ENCODE data around the gene IPO13.

IPO13 gene

DNA sequence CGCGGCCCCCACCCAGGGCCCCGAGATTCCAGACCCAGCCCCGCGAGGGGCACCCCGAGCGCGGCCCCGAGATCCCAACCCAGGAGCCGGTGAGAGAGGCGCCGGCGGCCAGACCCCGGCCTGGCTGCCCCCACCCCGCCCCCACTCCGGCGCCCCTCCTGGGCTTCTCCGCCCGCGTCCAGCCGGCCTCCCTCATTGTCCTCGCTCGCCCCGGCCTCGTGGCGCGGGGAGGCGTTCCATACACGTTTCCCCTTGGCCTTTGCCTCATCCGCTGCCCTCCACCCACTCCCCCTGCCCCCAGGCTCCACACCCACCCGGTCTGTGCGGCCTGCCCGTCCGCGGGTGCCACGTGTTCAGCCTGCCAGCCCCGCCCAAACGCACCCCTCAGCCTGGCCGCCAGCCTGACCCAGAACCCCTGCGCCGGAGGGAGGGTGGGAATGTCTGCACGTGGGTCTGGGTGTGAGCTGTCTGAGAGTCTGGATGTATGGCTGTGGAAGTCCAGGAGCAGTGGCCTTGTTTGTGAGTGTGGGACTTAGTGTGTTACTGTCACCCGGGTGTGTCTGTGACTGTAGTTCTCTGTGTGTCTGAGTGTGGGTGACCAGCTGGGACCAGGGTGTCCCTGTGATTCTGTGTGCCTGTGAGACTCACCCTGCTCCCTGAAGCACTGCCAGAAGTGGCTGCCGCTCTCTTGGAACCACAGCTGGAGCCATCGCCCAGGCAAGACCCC is 32.9 kb downstream of the IPO13 start:
- H3K4me3 ChIP-seq (ENCODE audit: low read depth, low read length): peak overlapping the region; percentile 56
- in situ Hi-C loops (cut with HindIII; ENCODE audit: low sequenced_read_pairs): loop anchor here (10.0 kb wide), 1 partner anchor 45 kb away; no protein-coding TSS in a partner anchor
- peak; percentile 5 for DNase-seq (ENCODE audit: low read depth)
- TF ChIP-seq, protein P1, sequence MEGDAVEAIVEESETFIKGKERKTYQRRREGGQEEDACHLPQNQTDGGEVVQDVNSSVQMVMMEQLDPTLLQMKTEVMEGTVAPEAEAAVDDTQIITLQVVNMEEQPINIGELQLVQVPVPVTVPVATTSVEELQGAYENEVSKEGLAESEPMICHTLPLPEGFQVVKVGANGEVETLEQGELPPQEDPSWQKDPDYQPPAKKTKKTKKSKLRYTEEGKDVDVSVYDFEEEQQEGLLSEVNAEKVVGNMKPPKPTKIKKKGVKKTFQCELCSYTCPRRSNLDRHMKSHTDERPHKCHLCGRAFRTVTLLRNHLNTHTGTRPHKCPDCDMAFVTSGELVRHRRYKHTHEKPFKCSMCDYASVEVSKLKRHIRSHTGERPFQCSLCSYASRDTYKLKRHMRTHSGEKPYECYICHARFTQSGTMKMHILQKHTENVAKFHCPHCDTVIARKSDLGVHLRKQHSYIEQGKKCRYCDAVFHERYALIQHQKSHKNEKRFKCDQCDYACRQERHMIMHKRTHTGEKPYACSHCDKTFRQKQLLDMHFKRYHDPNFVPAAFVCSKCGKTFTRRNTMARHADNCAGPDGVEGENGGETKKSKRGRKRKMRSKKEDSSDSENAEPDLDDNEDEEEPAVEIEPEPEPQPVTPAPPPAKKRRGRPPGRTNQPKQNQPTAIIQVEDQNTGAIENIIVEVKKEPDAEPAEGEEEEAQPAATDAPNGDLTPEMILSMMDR (IDR thresholded peaks at IDR 0.05; ENCODE audit: low read depth, low read length, missing control alignments): no peak

DNA sequence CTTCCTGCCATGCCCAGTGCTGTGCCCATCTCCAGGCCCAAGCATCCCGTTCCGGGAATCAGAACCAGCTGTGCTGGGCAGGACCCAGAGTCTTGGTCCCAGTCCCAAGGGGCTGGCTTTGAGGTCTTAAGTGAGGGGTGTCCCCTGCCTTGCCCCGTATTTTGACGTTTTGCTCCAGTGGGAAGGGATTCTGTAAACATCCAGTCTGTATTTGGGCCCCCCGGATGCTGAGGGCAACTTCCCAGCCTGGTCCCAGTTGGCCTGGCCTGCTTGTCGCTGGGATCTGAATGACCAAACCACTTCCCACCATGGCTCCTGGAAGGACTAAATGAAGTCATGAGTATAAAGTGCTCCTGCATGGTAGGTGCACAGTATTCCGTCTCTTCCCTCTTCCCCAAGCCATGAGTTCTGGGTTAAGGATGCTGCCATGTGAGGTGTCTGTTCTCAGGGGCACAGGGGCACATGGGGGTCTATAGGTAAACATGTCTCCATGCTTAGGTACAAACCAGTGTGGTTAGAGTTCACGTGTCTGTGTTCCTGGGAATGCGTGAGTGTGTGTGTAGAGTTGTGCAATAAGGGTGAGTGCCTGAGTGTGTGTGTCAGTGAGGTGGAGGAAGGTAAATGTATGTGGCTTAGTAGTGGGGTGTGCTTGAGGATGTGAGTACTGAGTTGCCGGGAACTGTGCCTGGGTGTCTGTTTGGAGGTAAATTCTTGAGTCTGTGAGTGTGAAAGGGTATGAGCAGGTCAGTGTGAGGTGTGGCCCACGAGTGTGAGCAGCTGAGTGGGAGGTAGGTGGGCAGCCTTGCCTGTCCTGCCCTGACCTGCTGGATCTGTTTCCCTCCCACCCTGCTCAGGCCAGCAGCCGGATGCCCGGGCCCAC is 33.7 kb downstream of the IPO13 start:
- in situ Hi-C loops (cut with HindIII; ENCODE audit: low sequenced_read_pairs): no loop called here
- TF ChIP-seq, protein P1 (IDR thresholded peaks at IDR 0.05; ENCODE audit: low read depth, low read length, missing control alignments): no peak
- DNase-seq (ENCODE audit: low read depth): no peak
- H3K4me3 ChIP-seq (ENCODE audit: low read depth, low read length): peak overlapping the region; percentile 56

DNA sequence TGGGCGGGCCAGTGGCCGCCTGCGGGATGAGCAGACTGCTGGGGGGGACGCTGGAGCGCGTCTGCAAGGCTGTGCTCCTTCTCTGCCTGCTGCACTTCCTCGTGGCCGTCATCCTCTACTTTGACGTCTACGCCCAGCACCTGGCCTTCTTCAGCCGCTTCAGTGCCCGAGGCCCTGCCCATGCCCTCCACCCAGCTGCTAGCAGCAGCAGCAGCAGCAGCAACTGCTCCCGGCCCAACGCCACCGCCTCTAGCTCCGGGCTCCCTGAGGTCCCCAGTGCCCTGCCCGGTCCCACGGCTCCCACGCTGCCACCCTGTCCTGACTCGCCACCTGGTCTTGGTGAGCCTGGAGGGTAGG is 34.4 kb downstream of the IPO13 start:
- DNase-seq (ENCODE audit: low read depth): no peak
- H3K4me3 ChIP-seq (ENCODE audit: low read depth, low read length): no peak overlapping the region
- in situ Hi-C loops (cut with HindIII; ENCODE audit: low sequenced_read_pairs): no loop called here
- TF ChIP-seq, protein P1 (IDR thresholded peaks at IDR 0.05; ENCODE audit: low read depth, low read length, missing control alignments): no peak

GRCh38 chr1:43981636-43982035 is 34.9 kb downstream of the IPO13 start:
- no peak overlapping the region for H3K4me3 ChIP-seq (ENCODE audit: low read depth, low read length)
- TF ChIP-seq, protein P1 (IDR thresholded peaks at IDR 0.05; ENCODE audit: low read depth, low read length, missing control alignments): no peak
- DNase-seq (ENCODE audit: low read depth): no peak
- in situ Hi-C loops (cut with HindIII; ENCODE audit: low sequenced_read_pairs): no loop called here

DNA sequence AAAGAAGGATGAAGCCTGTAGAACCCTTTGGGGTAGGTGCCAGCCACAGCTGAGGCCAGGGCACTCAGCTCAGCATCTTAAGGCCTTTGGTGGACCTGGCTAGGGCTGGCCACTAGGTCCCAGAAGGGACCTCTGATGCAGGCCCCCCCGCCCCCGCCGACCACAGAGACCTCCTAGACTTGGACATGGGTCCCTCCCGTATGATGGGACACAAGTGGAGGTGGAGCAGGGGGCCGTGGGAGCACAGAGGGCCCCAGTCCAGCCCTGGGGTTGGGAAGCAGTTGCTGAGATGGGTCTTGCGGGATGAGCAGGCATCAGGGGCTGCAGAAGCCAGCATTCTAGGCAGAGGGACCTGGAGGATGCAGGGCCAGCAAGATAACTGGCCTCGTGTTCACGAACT is 35.5 kb downstream of the IPO13 start:
- no peak overlapping the region for H3K4me3 ChIP-seq (ENCODE audit: low read depth, low read length)
- in situ Hi-C loops (cut with HindIII; ENCODE audit: low sequenced_read_pairs): no loop called here
- no peak for DNase-seq (ENCODE audit: low read depth)
- TF ChIP-seq, protein P1 (IDR thresholded peaks at IDR 0.05; ENCODE audit: low read depth, low read length, missing control alignments): no peak

DNA sequence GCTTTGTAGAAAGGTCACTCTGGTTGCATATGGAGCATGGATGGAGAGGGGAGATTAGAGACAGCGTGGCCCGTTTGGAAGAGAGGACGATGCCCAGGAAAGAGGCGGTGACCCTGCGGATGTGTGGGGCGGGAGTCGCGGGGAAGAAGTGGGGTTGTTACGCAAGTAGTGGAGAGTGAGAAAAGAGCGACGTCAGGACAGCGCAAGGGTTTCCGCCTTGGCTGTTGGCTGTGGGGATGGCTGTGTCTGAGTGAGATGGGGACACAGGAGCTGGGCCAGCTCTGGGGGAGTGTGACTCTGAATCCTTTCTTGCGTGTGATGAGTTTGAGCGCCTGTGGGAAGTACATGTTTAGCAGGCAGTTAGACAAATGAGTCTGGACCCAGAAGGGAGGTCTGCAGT is 36.1 kb downstream of the IPO13 start:
- H3K4me3 ChIP-seq (ENCODE audit: low read depth, low read length): no peak overlapping the region
- in situ Hi-C loops (cut with HindIII; ENCODE audit: low sequenced_read_pairs): no loop called here

More for the DNA sequence above, 36.1 kb downstream of the IPO13 start:
- TF ChIP-seq, protein P1 (IDR thresholded peaks at IDR 0.05; ENCODE audit: low read depth, low read length, missing control alignments): no peak
- DNase-seq (ENCODE audit: low read depth): no peak

Measured in astrocyte of the cerebellum (primary cell).